ENCODE results near the gene CELA2A.
"Not testable (repeated sequence)": the region's sequence is repeated elsewhere in the genome, so short reads cannot be mapped to it uniquely, and the experiment has no call there.

The CELA2A gene

GRCh38 chr1:15455522-15455921 is 1.0 kb upstream of the CELA2A start:
- no peaks in the 10 kb centered on the region for H3K9me3 ChIP-seq (ENCODE audit: control insufficient read depth, low read length)
- no peak overlapping the region for H3K27ac ChIP-seq (ENCODE audit: low read depth, low read length, severe bottlenecking)
- H3K4me3 ChIP-seq (ENCODE audit: extremely low read depth, insufficient read depth, low read length, poor library complexity, severe bottlenecking), result no peak overlapping the region
- no peaks in the 10 kb centered on the region for H3K36me3 ChIP-seq (ENCODE audit: control insufficient read depth, insufficient read depth, low read length)
- 79 to 90% methylated on average over 3 to 6 of the region's 6 CpGs for WGBS, 2 experiments (ENCODE audit: insufficient coverage in 2 of 2)
- no peaks in the 10 kb centered on the region for H3K4me1 ChIP-seq (ENCODE audit: control insufficient read depth, insufficient read depth, low read length, poor library complexity, severe bottlenecking)

- WGBS, 2 experiments (ENCODE audit: insufficient coverage in 2 of 2), result 80% methylated on average over 1 of the region's 2 CpGs; no CpG with 5 or more reads in 1 of the 2 experiments
- Histone ChIP-seq H3K4me3 (ENCODE audit: extremely low read depth, insufficient read depth, low read length, poor library complexity, severe bottlenecking) (no peak overlapping the region), H3K27ac (ENCODE audit: low read depth, low read length, severe bottlenecking) (no peak overlapping the region)
Measured at GRCh38 chr1:15457585-15457984, 1.1 kb downstream of the CELA2A start.

GRCh38 chr1:15458388-15458787 is 1.9 kb downstream of the CELA2A start:
- 76 to 88% methylated on average over 4 of the region's 4 CpGs for WGBS, 2 experiments (ENCODE audit: insufficient coverage in 2 of 2)
- H3K4me1 ChIP-seq (ENCODE audit: control insufficient read depth, insufficient read depth, low read length, poor library complexity, severe bottlenecking); H3K9me3 ChIP-seq (ENCODE audit: control insufficient read depth, low read length): not testable (repeated sequence)

More at GRCh38 chr1:15457585-15457984, 1.1 kb downstream of the CELA2A start:
- H3K9me3 ChIP-seq (ENCODE audit: control insufficient read depth, low read length), result no peaks in the 10 kb centered on the region
- no peaks in the 10 kb centered on the region for H3K36me3 ChIP-seq (ENCODE audit: control insufficient read depth, insufficient read depth, low read length)
- no peaks in the 10 kb centered on the region for H3K4me1 ChIP-seq (ENCODE audit: control insufficient read depth, insufficient read depth, low read length, poor library complexity, severe bottlenecking)

GRCh38 chr1:15459771-15460707 is 3.5 kb downstream of the CELA2A start:
- Histone ChIP-seq H3K27ac (ENCODE audit: low read depth, low read length, severe bottlenecking) (no peak overlapping the region), H3K36me3 (ENCODE audit: control insufficient read depth, insufficient read depth, low read length) (no peaks in the 10 kb centered on the region), H3K4me1 (ENCODE audit: control insufficient read depth, insufficient read depth, low read length, poor library complexity, severe bottlenecking) (no peaks in the 10 kb centered on the region), H3K9me3 (ENCODE audit: control insufficient read depth, low read length) (no peaks in the 10 kb centered on the region), H3K4me3 (ENCODE audit: extremely low read depth, insufficient read depth, low read length, poor library complexity, severe bottlenecking) (no peak overlapping the region)
- 85 to 91% methylated on average over 3 to 4 of the region's 10 CpGs for WGBS, 2 experiments (ENCODE audit: insufficient coverage in 2 of 2)

More at GRCh38 chr1:15458388-15458787, 1.9 kb downstream of the CELA2A start:
- H3K4me3 ChIP-seq (ENCODE audit: extremely low read depth, insufficient read depth, low read length, poor library complexity, severe bottlenecking); H3K27ac ChIP-seq (ENCODE audit: low read depth, low read length, severe bottlenecking); H3K36me3 ChIP-seq (ENCODE audit: control insufficient read depth, insufficient read depth, low read length): not testable (repeated sequence)

- no peak overlapping the region for H3K4me3 ChIP-seq (ENCODE audit: extremely low read depth, insufficient read depth, low read length, poor library complexity, severe bottlenecking)
- H3K4me1 ChIP-seq (ENCODE audit: control insufficient read depth, insufficient read depth, low read length, poor library complexity, severe bottlenecking), result no peaks in the 10 kb centered on the region
- 89 to 91% methylated on average over 6 to 7 of the region's 9 CpGs for WGBS, 2 experiments (ENCODE audit: insufficient coverage in 2 of 2)
- H3K36me3 ChIP-seq (ENCODE audit: control insufficient read depth, insufficient read depth, low read length), result no peaks in the 10 kb centered on the region
- no peak overlapping the region for H3K27ac ChIP-seq (ENCODE audit: low read depth, low read length, severe bottlenecking)
- no peaks in the 10 kb centered on the region for H3K9me3 ChIP-seq (ENCODE audit: control insufficient read depth, low read length)
Measured at GRCh38 chr1:15460708-15461095, 4.2 kb downstream of the CELA2A start.

- not testable (repeated sequence) for H3K27ac ChIP-seq (ENCODE audit: low read depth, low read length, severe bottlenecking)
- 85 to 94% methylated on average over 6 to 9 of the region's 15 CpGs for WGBS, 2 experiments (ENCODE audit: insufficient coverage in 2 of 2)
Measured at GRCh38 chr1:15463064-15463800, 6.7 kb downstream of the CELA2A start.

GRCh38 chr1:15463926-15464322 is 7.4 kb downstream of the CELA2A start:
- H3K4me3 ChIP-seq (ENCODE audit: extremely low read depth, insufficient read depth, low read length, poor library complexity, severe bottlenecking); H3K4me1 ChIP-seq (ENCODE audit: control insufficient read depth, insufficient read depth, low read length, poor library complexity, severe bottlenecking); H3K9me3 ChIP-seq (ENCODE audit: control insufficient read depth, low read length); H3K36me3 ChIP-seq (ENCODE audit: control insufficient read depth, insufficient read depth, low read length); H3K27ac ChIP-seq (ENCODE audit: low read depth, low read length, severe bottlenecking): not testable (repeated sequence)
- 80 to 100% methylated on average over 2 to 4 of the region's 5 CpGs for WGBS, 2 experiments (ENCODE audit: insufficient coverage in 2 of 2)

More at GRCh38 chr1:15463064-15463800, 6.7 kb downstream of the CELA2A start:
- not testable (repeated sequence) for H3K4me1 ChIP-seq (ENCODE audit: control insufficient read depth, insufficient read depth, low read length, poor library complexity, severe bottlenecking); H3K9me3 ChIP-seq (ENCODE audit: control insufficient read depth, low read length); H3K4me3 ChIP-seq (ENCODE audit: extremely low read depth, insufficient read depth, low read length, poor library complexity, severe bottlenecking); H3K36me3 ChIP-seq (ENCODE audit: control insufficient read depth, insufficient read depth, low read length)

GRCh38 chr1:15465674-15466073 is 9.1 kb downstream of the CELA2A start:
- Histone ChIP-seq H3K9me3 (ENCODE audit: control insufficient read depth, low read length) (no peaks in the 10 kb centered on the region), H3K36me3 (ENCODE audit: control insufficient read depth, insufficient read depth, low read length) (no peaks in the 10 kb centered on the region), H3K27ac (ENCODE audit: low read depth, low read length, severe bottlenecking) (no peak overlapping the region), H3K4me1 (ENCODE audit: control insufficient read depth, insufficient read depth, low read length, poor library complexity, severe bottlenecking) (no peaks in the 10 kb centered on the region), H3K4me3 (ENCODE audit: extremely low read depth, insufficient read depth, low read length, poor library complexity, severe bottlenecking) (no peak overlapping the region)
- 86 to 92% methylated on average over 6 of the region's 7 CpGs for WGBS, 2 experiments (ENCODE audit: insufficient coverage in 2 of 2)

GRCh38 chr1:15466955-15467625 is 10.6 kb downstream of the CELA2A start:
- not testable (repeated sequence) for H3K27ac ChIP-seq (ENCODE audit: low read depth, low read length, severe bottlenecking); H3K9me3 ChIP-seq (ENCODE audit: control insufficient read depth, low read length); H3K36me3 ChIP-seq (ENCODE audit: control insufficient read depth, insufficient read depth, low read length); H3K4me1 ChIP-seq (ENCODE audit: control insufficient read depth, insufficient read depth, low read length, poor library complexity, severe bottlenecking); H3K4me3 ChIP-seq (ENCODE audit: extremely low read depth, insufficient read depth, low read length, poor library complexity, severe bottlenecking)
- WGBS, 2 experiments (ENCODE audit: insufficient coverage in 2 of 2), result 95 to 96% methylated on average over 17 to 18 of the region's 22 CpGs

- Histone ChIP-seq H3K27ac (ENCODE audit: low read depth, low read length, severe bottlenecking) (no peak overlapping the region), H3K4me3 (ENCODE audit: extremely low read depth, insufficient read depth, low read length, poor library complexity, severe bottlenecking) (no peak overlapping the region), H3K36me3 (ENCODE audit: control insufficient read depth, insufficient read depth, low read length) (no peaks in the 10 kb centered on the region), H3K9me3 (ENCODE audit: control insufficient read depth, low read length) (no peaks in the 10 kb centered on the region), H3K4me1 (ENCODE audit: control insufficient read depth, insufficient read depth, low read length, poor library complexity, severe bottlenecking) (no peaks in the 10 kb centered on the region)
Measured at GRCh38 chr1:15468145-15468544, 11.6 kb downstream of the CELA2A start.
